HG02970 (cell line): ENCODE measurements around the gene CDH26.

Source experiments
- ATAC-seq: cut with Tn5 transposase; IDR thresholded peaks from one replicate; pipeline ENCODE4 v1.9.1; 2021; ENCODE audit warnings: mild to moderate bottlenecking, moderate library complexity, moderate number of reproducible peaks; ENCODE audit not compliant: unreplicated experiment, low FRiP score

CDH26 gene

DNA sequence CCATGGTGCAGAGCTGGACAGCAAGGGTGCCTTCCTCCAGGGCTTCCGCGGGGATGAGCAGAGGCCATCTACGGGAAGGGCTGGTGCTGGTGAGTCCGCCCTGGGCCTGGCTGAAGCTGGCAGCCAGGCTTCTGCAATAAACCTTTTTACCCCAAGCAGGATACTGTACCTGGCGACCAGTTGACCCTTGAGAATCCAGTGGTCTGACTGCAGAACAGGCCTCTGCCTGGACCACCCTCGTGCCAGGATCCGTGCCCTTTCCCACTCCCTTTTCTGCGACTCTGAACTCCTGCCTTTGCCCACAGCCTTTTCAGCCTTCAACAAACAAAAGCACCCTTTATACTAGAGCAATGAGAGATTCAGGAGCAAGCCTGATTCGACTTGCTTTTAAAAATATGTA, 18.9 kb downstream of the CDH26 start:
- no peak for ATAC-seq

DNA sequence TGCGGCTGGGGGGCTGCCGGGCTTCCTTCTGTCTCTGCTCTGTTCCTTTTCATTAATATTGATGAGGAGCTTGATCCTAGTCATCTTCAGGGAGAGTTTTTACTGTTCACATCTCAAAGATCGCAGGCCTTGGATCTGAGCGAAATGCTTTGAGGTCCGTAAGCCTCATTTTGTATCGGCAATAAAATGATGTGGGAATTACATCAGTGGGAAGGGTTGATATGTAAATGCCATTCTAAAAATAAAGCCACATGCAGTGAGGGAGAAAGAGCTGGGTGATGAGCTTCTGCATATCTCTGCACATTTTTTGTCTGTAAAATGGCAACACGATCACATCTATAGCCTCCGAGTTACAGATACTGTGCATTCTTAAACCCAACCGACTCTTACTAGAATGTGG, 24.9 kb downstream of the CDH26 start:
- no peak for ATAC-seq

DNA sequence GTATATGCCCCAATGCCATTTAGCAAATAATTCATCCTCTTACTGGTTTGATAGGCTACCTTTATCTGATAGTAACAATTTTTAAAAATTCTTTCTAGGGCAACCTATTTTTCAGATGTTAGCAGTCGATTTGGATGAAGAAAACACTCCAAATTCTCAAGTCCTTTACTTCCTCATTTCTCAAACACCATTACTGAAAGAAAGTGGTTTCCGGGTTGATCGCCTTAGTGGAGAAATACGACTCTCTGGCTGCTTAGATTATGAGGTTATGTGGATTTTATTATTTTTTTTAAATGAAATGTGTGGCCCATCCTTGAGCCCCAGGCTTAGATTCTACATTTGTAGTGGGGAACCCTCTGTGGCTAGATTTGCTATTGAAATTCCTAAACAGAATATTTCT, 26.3 kb downstream of the CDH26 start:
- ATAC-seq = no peak

DNA sequence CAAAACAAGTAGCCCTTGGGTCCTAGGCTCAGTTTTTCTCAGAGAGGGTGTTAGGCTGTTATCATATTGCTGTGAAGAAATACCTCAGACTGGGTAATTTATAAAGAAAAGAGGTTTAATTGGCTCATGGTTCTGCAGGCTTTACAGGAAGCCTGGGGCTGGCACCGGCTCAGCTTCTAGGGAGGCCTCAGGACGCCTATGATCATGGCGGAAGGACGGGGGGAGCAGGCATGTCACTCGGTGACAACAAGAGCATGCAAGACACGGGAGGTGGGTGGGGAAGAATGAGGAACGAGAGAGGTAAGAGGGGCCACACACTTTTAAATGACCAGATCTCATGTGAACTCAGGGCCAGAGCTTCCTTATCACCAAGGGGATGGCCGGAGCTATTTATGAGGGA, 26.9 kb downstream of the CDH26 start:
- ATAC-seq = no peak

DNA sequence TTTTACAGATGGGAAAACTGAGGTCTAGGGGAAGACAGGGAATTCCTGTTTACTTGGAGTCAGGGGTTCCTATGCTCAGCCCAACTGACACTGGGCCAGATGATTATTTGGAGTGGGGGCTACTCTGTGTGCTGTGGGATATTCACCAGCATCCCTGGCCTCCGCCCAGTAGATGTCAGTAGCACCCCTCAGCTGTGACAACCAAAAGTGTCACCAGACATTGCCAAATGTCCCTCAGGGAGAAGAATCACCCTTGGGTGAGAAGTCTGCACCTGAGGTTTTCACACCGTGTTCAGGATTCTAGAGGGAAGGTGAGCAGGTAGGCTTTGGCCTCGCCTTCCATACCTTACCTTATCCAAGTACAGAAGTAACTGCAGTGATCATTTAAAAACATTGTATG, 27.6 kb downstream of the CDH26 start:
- ATAC-seq = no peak

DNA sequence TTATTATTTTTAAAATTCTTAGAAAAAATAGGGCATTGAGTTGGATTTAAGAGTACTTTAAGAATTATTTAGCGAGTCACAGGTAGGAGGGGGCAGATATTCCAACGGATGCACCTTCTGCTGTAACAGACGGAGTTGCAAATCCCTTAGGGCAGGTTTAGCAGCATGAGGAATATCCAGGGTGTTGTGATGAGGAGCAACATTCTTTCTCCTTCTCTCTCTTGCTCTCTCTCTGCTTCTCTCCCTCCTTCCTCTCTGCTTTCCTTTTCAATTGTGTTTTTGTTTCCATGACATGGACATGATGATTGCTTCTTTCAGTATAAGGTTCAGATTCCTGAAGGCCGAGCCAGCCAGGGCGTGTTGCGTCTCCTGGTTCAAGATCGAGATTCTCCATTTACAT, 28.9 kb downstream of the CDH26 start:
- no peak for ATAC-seq

DNA sequence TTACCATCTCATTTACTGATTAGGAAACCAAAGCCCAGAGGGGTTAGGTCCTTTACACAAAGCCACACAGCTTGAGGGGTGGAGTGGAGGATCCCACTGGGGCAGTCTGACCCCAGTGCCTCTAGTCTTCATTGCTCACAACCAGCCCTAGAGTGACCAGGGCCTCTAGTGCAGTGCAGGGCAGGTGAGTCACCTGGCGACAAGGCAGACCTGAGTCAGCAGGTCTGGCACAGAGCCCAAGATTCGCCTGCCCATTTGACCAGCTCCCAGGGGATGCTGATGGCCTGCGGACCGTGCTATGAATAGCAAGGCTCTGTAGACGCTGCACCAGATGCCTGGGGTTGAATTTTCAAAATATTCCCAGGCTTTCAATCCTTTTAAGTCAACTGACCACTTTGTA, 29.9 kb downstream of the CDH26 start:
- no peak for ATAC-seq

DNA sequence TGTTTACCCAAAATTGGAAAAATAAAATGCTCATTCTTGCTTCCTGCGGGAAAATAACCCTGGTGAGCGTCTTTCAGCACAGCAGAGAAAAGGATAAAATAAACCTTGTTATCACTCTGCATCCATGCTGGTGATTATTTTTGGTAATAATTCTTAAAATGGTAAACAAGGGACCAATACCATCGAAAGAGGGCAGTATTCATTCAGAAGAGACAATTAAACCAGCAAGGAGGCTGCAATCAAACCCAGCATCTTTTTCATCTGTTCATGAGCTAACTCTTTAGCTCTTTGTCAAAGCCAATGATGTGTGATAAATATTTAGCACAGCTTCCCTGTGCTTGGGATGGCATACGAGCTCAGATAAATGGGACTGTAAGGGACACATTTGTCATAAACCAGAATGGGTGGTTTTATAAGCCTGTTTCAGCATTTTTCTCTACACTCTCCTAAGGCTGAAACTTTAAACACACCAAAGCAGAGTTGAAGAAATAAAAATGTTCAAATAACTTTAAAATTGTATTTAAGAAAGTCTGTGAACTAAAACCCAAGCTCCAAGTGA, 34.4 kb downstream of the CDH26 start:
- no peak for ATAC-seq

DNA sequence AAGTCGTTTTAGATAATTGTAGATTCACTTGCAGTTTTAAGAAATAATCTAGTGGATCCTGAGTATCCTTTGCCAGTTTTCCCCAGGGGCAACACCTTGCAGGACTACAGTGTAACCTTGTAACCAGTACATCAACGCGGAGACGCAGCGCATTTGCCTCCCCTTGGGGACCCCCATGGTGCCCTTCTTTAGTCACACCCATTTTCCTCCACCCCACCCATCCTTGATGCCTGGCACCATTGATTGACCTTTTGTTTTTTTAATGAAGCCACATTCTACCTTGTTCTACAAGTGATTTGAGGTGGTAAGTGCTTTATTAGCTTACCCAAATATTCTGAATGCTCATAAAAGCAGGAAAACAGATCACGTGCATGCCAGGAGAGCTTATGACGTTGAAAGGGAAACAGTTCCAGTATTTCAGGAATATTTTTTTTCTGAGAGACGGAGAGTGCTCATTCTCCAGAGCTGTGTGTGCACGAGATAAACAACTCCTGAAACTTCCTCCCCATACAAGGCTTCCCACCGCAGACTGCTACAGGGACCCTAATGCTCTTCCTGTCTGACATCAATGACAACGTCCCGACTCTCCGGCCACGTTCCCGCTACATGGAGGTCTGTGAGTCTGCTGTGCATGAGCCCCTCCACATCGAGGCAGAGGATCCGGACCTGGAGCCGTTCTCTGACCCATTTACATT, 35.7 kb downstream of the CDH26 start:
- ATAC-seq = no peak

DNA sequence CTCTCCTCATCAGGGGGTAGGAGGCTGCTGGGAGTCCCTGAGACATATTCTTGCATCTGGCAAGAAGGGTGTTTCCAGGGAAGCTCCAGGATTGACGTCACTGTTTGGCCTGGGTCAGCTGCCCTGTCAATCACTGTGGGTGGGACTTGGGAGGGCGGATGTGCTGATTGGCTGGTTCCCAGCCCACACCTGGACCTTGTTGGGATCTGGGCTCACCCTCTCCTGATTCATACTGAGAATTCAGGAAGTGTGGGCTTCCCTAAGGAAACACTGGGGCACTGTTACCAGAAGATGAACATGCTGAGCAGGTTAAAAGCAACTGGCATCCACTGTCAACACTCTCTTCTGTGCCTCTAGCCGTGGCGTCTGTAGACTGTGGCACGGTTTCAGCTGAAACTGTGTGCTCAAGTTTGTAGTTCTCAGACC, 36.5 kb downstream of the CDH26 start:
- ATAC-seq = no peak

DNA sequence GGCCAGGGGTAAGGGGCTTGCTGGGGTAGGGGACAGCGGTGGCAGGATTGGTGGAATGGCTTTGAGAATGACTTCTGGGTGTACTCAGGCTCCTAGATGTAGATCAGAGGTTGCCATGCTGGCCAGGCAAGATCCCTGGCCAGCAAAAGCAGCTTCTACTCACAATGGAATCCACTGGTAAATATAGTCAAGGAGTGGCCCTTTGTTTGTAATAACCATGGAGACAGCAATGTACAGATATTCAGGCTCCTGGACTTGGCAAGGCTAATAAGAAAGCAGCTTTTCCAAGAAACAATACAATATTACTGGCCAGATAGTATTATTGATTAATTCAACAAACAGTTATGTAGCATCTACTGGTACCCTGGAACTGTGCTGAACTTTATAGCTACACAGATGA, 37.9 kb downstream of the CDH26 start:
- no peak for ATAC-seq

DNA sequence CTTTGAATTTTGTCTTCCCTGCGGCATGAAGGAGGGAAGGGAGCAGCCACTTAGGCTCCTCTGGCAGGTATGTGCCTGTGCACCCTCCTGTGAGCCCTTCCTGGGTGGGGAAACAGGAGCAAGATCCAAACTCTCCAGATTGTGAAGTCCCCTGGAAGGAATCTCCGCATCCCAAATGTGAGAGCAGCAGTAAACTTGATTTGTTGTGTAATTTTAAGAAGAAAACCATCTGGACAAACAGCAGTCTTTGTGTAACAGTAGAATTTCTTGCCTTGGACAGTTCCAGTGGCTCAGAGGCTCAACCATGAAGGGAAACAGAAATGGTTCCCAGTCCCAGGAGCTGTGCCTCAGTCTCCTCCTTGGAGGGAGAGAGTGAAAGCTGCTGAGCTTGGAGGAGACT, 39.7 kb downstream of the CDH26 start:
- ATAC-seq = no peak

DNA sequence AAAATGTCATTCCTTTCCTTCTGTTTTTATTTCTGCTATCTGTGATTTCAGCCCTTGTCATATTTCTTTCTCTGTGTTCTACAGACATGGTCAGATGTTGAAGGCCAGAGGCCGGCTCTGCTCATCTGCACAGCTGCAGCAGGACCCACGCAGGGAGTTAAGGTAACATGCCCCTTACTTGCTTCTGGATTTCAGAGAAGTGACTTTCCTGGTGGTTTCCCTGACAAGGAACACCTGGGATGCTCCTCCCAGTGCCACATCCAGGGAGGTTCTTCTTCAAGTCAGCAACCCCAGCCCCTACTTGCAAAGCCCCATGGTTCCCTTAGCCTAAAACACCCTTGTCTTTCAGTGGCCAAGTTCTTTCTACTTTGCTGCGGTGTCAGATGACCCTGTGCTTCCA, 41.3 kb downstream of the CDH26 start:
- ATAC-seq = no peak

DNA sequence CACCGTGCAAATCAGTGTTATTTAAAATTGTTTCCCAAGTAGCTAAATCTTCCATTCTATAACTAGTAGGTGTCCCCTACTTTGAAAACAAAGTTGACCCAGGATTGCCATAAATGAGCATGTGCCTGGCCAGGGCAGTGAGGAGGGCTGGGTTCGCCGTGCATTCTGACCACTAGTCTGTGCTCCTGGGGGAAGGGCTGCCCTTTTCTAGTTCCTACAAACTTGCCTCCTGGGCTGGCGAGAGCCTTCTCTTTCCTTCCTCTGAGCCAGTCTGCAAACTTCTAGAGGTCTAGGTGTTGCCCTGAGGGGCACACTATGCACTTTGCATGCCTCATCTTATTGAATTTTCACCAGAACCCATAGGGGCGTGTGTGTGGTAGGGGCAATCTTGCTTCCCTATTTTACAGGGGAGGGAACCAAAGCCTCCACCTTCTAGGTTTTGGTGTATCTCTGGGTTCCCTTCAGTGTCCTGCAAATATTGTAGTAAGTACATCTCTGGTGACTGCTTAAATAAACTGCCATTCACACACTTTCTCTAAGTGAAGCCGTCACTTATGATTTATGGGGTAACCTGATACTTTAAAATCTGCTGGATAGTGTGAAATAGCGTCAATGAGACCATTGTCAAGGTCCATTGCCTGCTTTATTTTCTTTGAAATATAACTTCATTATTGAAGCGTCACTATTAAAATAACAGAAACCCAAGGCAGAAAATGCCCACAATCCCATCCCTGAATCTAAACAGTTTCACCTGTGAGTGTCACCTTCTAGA, 42.2 kb downstream of the CDH26 start:
- ATAC-seq = no peak

DNA sequence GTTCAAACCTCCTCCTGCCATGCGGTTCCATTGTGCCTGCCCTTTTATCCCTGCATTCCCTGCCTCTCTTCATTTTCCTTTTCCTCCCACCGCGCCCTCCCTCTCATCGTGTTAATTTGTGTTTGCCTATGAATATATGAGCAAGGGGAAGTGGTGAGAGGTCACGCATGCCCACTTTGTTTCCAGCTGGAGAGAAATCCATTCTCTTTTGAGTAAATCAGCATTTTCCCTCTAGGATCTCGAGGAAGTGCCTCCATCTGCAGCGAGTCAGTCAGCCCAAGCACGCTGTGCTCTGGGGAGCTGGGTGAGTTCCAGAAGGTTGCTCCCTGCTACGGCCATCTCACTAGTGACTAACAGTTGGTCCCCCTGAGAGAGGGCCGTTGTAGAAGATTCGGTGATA, 42.9 kb downstream of the CDH26 start:
- ATAC-seq = no peak

DNA sequence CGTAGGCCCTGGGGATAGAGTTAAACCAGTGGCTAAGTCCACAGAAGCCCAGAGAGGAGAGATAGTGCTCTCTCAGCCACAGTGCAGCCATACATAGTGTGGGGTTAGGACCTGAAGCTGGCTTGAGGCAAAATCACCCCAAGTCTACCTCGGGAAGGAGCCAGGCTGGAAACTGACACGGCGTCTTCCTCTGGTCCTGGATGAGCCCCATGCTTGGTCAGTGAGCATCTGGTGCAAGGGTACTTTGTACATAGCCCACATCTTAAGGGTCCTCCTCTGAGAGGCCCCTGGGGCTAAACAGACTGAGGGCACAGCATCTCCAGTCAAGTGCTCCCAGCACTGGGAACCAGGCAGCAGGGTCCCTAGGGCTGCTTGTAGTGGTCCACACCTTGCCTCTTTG, 45.6 kb downstream of the CDH26 start:
- ATAC-seq = no peak

DNA sequence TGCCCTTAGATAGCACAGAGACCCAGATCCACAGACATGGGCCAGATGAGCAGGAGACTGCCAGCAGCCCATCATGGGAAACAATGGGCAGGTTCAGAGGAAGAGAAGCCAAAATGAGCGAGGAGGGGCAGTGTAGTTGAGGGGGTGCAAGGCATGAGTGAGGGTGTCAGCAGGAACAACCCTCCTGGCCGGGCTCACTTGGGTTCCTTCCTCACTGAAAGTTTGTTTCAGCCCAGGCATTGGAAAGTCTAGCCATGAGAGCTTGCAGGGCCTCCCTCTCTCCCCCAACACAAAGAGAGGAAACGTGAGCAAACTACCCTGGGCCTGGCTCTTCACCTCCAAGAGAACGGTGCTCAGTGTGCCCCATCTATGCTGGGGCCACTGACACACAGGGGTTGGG, 48.0 kb downstream of the CDH26 start:
- no peak for ATAC-seq

DNA sequence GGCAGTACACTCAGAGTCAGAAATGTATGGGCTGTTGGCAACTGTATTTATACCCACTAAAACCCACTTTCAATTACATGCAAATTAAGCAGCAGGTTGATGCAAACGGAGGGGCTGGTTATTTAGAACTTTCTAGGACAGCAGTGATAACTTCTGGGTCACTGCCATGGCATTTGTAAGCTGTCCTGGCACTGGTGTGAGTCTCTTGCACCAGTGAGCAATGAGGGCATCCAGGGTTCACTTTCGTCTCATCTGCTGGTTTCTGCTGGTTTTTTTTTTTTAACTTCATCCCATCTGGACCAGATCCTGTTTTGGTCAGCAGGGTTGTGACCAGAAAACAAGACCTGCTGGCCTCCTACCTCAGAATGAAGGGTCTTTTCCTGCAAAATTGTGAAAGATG, 49.2 kb downstream of the CDH26 start:
- ATAC-seq = no peak

DNA sequence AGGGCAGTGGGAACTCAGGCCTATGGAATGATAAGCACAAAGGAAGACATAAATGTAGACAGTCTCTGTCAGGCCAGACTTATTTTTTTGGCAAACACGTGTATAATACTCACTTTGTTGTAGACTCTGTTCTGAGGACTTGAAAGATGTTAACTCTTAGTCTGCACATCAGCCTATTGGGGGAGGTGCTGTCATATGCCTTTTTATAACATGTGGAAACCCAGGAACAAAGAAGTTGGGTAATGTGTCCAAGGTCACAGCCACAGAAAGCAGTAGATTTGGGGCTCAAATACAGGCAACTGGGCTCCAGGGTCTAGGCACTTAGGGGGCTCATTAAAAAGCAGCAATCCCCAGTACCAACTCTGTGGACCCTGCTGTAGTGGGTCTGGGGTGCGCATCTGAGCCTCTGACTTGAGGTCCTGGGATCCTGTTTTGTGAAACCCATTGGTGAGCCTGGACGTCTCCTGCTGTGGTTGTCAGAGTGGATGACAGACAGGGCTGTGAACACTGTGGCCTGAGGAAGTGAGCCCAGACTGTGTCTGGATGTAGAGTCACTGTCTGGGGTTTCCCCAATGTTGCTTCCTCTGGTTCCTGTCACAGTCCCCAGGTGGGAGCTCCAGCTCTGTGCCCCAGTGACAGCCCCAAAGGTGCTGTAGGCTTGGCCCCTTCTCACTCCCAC, 50.0 kb downstream of the CDH26 start:
- ATAC-seq = no peak

DNA sequence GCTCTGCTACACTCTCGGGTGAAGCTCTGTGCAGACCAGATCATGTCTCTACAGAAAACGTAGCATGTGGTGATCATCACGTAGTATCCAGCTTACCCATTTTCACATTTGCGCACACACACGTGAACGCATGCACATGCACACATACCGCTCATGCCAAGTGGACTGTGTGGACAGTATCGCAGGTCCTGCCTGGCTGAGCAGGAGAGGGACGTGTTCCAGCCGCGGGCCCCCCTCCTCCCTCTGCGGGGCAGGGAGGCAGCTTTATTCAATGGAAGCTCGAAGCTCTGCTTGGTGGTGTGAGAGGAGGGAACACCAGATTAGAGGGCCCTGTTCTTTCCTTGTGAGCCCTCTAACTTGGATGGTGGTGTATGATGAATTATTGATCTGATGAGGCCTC, 51.1 kb downstream of the CDH26 start:
- ATAC-seq = no peak

DNA sequence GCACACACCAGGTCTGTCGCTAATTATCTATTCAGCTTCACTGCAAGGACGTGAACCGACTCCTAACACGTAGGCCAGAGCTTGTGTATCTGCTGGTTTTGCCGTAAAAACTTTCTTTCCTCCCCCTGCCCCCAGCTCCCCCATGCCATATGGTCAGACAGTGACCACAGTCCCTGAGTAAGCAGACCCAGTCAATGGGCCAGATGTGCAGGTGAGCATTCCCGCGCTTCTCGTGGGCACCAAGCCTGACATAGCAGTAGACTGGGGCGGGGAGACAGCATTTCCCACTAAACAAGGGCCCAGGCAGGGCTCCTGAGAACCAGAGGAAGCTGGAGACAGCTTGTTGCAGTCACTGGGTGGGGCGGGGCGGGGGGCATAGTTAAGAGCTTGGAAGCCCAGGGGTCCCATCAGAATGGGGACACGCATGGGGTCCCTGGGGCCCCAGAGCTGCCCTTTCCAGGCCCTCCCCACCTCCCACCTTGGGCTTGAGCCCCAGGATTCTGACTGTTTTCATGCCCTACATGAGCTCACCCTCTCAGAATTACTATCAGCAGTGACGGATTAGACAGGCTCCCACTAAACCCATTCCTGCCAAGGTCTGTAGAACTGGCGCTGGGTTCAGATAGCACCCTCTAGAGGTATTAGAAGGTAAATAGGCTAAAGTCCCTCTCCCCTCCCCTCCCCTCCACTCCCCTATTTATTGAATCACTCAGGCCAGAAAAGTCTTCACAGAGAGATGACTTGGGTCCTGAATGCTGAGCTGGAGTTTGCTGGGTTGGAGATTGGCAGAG, 51.8 kb downstream of the CDH26 start:
- no peak for ATAC-seq
